Hematopoietic multipotent progenitor cell treated with erythropoietin and hydrocortisone succinate and interleukin-3 and kit ligand, for 4 days (in vitro differentiated cells): ENCODE data around the gene GTF2F1.
"Not testable (repeated sequence)": the region's sequence is repeated elsewhere in the genome, so short reads cannot be mapped to it uniquely, and the experiment has no call there.

Experiments
- DNase-seq: peaks from one replicate; pipeline ENCODE4 v3.0.0-alpha.2; 2015

Gene GTF2F1

DNA sequence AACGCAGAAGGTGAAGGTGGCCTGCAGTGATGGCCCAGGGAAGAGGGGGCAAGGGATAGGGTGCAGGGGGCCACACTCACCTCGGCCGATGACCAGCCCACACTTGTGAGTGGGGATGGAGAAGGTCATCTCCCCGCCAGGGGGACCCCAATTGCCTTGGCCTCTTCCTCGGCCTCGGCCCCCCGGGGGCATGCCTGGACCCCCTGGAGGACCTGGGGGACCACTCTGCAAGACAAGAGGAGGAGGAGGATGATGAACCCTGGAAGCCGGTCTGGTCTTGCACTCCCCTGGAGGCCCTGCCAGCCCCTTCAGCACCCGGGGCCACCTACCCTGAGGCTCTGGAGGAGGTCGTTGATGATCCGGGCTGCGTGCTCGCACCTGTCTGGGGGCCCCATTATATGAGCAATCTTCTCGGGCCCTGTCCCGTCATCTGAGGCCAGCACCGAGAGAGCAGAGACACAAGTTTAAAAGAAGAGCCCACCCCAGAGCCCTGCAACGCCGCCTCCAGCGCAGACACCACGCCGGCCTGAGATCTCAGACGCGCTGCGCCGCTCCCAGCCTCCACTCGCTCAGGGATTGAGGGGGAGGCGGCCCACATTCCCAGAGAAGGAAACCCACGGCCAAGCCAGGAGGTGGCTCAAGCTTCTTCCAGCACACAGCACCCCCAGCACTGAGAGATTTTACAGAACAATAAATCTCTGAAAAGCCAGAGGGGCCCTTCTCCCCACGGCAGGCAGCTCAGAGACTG is 23.9 kb upstream of the GTF2F1 start:
- DNase-seq = no peak

DNA sequence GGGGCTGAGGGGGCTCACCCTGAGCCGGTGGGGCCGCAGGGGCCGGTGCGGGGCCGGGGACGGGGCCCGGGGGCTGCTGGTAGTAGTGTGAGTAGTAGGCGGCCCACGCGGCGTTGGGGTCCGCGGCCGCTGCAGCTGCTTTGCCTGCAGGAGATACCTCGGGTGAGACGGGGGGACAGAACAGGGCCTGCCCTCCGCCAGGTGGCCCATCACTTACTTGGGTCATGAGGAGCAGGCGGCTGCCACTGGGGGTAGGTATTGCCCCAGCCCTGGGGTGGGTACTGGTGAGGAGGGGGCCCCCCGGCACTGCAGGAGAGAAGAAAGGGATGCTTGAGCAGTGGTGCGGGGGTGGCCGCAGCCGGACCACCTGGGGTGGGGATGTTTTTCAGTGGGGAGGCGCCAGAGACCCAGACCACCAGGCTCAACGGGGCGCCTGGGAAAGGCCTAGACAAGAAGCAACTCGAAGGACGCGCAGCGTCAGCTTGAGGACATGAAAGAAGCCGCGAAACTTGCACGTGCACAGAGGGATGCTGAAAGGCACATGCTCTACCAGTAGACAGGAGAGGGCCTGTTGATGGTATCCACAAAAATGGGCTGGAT is 22.7 kb upstream of the GTF2F1 start:
- no peak for DNase-seq

DNA sequence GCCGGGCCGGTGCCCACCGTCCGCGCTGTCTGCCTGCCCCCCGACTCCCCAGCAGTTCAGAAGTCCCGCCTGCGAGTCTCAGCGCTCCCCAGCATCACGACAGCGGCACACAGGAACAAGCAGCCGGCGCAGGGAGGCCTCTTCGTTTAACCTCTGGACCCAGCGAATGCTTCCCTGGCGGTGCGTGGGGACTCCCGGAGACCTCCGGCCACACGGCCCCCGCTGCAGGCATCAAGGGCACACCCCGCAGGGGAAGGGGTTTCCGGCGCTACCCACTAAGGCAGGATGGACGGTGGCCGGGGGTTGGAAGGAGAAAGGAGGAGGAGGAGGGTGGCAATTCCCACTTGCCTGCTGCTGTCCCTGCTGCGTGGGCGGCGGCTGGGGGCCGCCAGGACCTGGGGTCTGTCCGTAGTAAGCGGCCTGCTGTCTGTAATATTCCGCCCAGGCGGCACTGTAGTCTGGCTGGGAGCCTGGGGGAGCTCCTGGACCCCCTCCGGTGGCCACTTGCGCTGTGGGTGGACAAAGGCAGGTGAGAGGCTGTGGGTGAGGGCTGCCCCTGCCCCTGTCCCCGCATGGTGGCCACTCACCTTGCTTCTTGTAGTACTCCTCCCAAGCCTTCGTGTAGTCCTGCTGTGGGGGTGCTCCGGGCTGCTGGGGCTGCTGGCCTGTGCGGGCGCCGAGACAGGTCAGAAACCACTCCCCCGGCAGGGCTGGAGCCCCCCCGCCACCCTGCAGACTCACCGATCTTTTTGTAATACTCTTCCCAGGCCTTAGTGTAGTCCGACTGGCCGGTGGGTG is 22.0 kb upstream of the GTF2F1 start:
- DNase-seq = no peak

DNA sequence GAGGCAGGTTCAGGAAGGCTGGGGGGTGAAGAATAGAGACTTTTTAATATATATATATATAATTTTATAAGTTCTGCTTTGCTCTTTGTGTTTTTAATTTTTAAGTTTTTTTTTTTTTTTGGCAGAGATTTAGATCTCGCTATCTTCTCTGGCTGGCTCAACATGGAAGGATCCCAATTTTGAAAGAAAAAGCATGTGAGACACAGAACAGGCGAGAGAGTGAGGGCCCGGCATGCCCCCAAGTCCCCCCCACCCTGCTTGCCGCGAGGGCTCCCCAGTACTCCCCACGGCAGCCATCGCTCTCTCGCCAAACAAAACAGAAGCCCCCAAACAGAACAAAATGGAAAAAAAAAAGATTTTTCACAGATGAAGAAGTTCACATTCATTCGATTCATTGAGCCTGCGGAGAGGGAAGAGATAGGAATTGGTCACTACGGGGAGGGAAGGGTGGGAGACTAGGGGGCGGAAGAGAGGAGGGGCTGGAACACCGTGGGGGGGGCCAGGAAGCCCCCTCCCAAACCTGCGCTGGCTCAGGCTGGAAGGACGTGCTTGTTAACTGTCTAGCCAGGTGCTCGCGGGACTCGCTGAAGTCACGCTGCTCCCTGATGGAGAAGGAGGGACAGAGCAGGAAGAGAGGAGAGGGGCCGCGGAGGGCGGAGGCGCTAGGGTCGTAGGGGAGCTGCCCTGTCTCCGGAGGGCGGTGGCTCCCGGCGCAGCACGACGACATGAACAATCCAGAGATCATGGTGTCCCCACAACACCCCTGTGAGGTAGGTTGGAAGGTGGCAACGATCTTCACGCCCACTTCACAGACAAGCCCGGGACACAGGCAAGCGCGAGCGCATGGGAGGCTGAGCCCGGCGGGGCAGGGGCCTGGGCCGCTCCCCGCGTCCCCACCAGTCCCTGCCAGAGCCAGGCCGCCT is 21.0 kb upstream of the GTF2F1 start:
- no peak for DNase-seq

DNA sequence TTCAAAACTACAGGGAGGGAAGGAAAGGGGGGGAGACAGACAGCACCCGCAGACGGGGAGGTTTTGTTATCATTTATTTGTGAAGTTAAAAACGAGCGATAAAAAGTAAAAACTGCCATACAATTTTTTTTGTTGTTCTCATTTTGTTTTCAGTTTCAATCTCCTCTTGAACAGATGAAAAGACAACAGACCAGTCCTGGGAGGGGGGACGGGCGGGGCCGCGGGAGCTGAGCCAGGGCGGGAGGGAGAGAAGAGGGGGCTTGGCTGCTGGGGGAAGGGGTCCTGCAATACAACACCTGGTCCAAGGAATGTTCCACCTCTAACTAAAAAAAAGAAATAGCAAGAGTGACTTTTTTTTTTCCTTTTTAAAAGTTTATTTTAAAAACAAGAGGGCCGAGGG is 20.3 kb upstream of the GTF2F1 start:
- no peak for DNase-seq

DNA sequence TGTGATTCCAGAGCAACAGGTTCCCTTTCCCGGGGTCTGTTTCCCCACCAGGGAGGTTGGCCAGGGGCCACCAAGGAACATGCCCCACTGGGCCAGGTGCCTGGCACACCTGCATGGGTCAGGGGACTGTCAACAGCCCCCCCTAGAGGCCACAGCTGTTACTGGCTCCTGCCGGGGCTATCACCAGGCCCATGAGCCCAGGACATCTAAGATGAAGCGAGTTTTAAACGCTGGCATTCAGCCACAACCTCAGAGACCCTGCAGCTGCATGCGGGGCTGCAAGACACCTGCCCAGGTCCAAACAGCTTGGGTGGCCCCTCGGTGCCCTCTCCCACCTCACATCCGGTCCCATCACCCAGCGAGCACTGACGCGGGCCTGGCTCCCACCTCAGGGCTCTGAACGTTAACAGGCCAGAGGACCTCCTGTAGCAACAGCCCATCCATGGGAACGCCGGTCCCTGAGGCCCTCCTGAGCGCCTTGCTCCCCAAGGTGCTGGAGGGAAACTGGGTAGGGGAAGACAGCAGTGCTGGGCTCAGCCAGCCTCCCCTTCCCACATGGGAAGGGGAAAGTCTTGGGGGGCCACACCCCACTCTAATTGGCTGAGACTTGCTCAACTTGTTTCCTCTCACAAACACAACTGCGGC is 19.6 kb upstream of the GTF2F1 start:
- DNase-seq = peak; percentile 52

DNA sequence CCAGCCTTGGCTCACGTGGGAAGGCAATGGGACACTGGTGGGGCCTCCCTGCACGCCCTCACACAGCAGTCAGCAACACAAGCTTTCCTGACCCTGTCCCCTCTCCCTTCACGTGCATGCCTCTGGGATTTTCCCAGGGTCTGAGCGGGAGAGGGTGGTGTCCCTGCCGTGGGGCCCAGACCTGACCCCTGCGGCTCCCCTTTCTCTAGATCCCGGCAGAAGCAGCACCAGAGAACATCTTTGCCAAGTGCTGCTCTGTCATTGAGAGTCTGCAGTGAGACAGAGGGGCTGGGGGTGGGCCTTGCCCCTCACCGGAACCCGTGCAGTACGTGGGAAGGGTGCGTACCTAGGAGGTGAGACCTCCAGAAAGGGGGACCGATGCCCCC is 19.1 kb upstream of the GTF2F1 start:
- no peak for DNase-seq

DNA sequence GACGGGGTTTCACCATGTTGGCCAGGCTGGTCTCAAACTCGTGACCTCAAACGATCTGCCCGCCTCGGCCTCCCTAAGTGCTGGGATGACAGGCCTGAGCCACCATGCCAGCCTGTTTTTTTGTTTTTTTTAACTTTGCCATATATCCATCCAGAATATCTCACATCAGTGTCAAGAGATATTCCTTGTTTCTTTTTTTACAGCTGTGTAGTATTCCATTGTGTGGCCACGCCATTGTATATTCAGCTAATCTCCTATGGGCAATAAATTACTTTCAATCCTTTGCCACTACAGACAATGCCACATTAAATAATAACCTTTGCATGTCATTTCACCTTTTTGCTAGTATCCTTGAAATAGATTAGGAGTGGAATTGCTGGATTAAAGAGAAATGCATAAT is 16.4 kb upstream of the GTF2F1 start:
- DNase-seq = no peak

DNA sequence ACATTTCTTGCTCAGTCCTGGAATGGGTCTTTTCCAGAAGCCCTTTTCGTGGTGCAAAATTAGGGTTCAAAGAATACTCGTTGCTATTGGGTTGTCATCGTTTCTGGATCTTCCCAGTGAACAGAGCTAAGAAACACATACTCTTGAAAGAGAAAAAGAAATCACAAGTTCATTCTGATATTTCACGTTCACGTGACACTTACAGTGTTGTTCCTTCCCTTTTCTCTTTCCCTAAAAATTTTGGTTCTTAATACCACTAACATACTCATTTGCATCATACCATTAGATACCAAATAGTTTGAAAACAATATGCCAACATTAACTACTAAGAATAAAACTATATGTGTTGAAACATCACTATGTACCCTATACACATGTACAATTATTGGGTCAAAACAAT is 13.4 kb upstream of the GTF2F1 start:
- no peak for DNase-seq

DNA sequence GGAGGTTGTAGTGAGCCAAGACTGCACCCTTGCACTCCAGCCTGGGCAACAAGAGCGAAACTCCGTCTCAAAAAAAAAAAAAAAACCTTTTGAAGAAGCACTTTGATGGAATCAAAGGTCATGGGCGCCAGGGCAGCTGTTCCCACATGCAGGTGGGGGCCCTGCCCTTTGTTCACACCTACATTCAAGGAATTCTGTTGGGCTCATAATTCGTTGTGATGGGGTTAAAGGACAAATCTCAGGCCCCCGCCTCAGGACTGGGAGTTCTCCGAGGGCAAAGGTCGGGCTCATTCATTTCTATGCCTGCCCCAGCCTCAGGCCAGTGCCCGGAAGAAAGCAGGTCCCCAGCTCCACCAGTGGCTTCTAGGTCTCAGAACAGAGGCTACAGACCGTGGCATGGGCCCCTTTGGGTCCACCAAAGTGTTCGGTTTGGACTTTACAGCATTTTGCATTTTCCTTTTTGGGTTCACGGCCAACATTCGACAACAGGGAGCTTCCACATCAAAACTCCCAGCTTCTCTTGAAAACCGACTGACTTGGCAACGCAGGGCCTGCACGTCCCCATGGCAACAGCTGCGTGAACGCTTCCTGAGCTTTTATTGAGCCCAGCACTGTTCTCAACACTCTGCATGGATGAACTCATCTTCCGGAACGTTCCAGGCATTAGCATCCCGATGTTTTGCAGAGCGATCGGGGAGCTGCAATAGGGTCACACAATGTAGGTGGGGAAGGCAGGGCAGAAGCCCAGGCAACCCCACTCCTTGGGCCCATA is 10.1 kb upstream of the GTF2F1 start:
- no peak for DNase-seq

DNA sequence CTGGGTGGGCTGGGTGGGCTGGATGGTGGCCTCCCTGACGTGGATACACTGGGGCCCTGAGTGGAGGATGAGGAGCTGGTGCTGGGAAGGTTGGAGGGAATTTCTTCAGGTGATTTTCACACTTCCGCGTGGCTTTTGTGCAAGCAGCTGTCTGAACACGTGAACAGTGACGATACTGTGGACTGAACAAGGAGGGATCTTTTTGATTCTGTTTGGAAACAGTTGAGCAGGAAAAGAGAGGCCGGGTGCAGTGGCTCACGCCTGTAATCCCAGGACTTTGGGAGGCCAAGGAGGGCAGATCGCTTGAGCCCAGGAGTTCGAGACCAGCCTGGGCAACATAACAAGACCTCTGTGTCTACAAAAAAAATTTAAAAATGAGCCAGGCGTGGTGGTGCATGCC is 9.1 kb upstream of the GTF2F1 start:
- no peak for DNase-seq

DNA sequence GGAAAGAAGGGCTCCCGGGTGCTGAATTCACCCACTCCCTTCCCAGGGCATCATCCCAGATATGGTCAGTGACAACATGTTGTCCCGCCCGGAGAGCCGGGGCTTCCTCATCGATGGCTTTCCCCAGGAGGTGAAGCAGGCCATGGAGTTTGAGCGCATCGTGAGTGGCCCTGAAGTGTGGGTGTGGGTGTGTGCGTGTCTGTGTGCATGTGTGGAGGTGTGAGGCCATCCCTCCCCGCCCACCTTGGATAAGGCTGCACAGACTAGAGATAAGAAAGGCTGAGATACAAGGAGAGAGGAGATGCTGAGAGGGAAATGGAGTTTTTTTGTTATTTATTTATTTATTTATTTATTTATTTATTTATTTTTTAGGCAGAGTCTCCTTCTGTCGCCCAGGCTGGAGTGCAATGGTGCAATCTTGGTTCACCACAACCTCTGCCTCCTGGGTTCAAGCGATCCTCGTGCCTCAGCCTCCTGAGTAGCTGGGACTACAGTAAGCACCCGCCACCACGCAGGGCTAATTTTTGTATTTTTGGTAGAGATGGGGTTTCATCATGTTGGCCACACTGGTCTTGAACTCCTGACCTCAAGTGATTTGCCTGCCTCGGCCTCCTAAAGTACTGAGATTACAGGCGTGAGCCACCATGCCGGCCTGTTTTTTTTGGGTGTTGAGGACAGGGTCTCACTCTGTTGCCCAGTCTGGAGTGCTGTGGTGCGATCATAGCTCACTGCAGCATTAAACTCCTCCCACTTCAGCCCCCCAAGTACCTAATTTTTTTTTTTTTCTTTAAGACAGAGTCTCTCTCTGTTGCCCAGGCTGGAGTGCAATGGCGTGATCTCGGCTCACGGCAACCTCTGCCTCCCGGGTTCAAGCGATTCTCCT is 7.3 kb upstream of the GTF2F1 start:
- DNase-seq = not testable (repeated sequence)

DNA sequence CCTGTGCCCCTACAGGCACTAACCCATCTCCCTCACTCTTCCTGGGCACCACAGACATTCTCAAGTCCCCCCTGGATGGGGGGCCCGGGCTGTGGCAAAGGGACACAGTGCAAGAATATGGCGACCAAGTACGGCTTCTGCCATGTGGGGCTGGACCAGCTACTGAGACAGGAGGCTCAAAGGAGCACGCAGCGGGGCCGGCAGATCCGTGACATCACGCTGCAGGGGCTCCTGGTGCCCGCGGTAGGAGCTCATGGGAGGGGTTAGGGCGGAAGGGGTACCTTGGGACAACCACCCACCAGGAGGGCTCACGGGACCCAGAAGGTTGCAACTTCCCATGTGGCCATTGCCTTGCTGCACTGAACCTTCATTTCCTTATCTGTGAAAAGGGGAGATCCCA is 3.3 kb upstream of the GTF2F1 start:
- no peak for DNase-seq

DNA sequence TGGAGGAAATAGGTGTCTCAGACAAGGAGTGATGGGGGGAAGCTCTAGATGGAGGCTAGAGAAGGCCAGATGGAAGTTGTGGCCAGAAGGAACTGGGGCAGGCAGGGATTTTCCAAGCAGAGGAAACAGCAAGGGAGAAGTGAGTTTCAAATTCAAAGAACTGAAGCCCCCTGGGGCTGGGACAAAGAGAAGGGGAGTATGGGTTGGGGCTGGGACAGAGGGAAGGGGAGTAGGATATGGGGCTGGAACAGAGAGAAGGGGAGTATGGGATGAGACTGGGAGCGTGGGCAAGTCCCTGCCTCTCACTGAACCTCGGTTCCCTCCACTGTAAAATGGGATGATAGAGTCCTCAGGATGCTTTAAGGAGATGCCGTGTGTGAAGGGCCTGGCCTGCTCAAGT is 1.9 kb upstream of the GTF2F1 start:
- DNase-seq = no peak

DNA sequence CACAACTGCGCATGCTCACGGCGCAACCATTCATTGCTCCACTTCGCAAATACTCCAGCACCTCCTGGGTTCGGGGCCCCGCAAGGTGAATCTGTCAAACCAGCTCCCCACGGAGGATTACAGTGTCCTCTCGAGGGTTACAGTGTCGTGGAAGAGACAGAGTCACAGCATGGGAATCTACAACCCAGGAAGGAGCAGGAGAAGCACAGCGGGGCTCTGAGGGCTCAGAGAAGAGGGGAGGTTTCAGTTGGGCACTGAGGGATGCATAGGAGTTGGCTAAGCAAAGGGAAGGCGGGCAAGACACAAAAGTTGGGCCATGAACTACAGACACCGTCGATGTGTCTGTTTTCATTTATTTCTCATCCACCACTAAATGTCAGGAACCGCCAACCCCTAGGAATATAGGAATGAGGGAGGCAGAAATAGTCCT is 1.0 kb upstream of the GTF2F1 start:
- DNase-seq = no peak

DNA sequence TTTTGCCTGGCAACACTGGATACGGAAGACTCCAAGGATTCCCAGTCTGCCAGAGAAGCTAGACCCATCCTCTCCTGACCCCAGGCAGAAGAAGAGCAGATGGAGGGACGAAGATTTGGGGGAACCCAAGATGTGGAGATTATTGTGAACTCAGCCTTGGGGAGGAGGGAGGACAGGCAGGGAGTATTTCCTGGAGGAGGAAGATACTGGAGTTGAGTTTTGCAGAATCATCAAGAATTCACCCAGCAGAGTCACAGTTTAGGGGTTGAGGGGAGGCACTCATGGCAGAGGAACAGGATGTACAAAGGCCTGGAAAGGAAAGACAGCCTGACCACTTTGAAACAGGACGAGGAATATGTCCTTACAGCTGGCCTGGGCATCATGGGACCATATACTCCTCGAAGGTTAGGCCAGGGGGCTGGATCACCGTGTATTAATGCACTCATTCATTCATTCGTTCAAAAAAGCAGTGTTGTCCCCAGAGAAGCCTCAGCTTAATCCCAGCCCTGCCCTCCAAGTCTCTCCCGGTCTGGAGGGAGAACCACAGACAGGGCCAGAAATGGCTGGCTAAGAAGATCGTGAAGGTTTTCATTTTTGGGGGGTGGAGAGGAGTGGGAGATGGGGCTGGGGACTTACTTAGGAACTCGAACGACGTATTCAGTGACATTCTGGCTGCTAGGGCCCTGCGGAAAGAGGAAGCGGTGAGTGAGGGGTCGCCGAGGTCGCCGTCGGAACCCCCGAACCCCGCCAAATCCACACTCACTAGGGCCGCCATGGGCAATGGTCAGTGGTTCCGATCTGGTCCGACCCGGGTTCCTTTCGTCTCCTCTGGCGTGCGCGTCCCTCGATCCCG is 517 bp downstream of the GTF2F1 start:
- peak; percentile 30 for DNase-seq

DNA sequence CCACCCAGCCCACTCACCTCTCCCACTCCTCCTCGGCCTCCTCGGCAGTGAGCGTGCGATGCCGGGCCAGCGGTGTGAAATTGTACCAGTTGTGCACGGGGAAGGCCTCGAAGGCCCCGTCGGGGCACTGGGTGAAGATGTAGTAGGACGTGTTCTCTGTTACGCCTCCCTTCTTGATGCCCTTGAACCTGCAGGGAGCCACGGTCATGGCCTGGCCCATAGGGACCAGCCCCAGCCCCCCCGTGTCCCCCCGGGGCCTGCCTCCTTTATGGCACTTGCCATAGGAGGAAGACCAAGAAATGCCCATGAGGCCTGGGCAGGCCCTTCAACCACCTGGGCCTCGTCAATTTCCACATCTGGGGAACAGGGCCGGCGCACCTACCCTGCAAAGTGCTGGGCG is 5.6 kb downstream of the GTF2F1 start:
- DNase-seq = no peak

DNA sequence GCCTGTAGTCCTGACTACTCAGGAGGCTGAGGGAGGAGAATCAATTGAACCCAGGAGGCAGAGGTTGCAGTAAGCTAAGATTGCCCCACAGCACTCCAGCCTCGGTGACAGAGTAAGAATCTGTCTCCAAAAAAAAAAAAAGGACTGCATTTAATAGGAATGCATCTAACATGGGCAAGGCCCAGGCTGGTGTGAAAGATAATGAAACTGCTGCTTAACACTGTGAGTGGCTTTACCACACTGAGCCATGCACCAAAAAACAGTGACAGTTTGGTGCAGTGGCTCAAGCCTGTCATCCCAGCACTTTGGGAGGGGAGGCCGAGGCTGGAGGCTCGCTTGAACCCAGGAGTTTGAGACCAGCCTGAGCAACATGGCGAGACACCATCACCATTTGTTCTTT is 8.6 kb downstream of the GTF2F1 start:
- DNase-seq = peak; percentile 19

DNA sequence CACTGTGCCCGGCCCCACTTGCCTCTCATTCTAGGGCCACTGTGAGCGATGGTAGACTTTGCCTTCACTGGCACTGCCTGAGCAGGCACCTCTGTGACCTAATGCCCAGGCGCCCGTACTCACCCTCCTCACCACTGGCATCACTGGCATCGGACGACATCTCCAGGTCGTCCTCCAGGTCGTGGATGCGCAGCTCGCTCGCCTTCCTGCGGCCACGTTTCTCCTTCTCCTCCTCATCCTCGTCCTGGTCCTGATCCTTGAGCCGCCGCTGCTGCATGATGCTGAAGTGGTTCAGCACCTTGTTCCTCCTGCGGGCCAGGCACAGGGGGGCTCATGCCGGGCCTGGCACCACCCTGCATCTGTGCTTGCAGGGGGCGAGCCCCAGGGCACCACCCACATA is 9.8 kb downstream of the GTF2F1 start:
- DNase-seq = no peak
